ENCODE data around the gene NDUFA6. TPM values are rescaled to one million over a fixed set of nuclear protein-coding genes. Genes with fewer than 3 reads are reported as not detected.
"Not testable (repeated sequence)": the region's sequence is repeated elsewhere in the genome, so short reads cannot be mapped to it uniquely, and the experiment has no call there.

Gene NDUFA6
- polyA plus RNA-seq, 3 donors, result 42.9 to 167 (median 138) TPM

GRCh38 chr22:42127606-42128005 lies 37.0 kb upstream of the NDUFA6 start:
- TF ChIP-seq CTCF (IDR thresholded peaks at IDR 0.05), result no peak
- no peaks in the 10 kb centered on the region for H3K36me3 ChIP-seq (replicated peaks in 1 of 2; ENCODE audit: control insufficient read depth in 1 of 2, insufficient read depth in 2 of 2, low read length in 2 of 2)
- intact Hi-C loops (cut with micrococcal nuclease), result no loop called here
- over 99% methylated on average over 16 of the region's 16 CpGs for WGBS (ENCODE audit: insufficient coverage)
- no peaks in the 10 kb centered on the region for H3K79me2 ChIP-seq (ENCODE audit: insufficient read depth, low read length)
- no peak overlapping the region for H3K9ac ChIP-seq (ENCODE audit: insufficient read depth, low read length, poor library complexity, severe bottlenecking)
- H3K27ac ChIP-seq (ENCODE audit: low read depth in 1 of 2, low read length in 2 of 2), result no peak overlapping the region
- Mint-ChIP-seq H3K4me3 (no peak overlapping the region), H3K36me3 (peaks cover 0 to 3% of the 10 kb centered on the region in 2 donors), H3K27ac (no peak overlapping the region), H3K4me1 (peaks cover 2% of the 10 kb centered on the region), H3K27me3 (ENCODE audit: low read depth in 3 of 3) (peaks cover 6 to 8% (median 7%) of the 10 kb centered on the region in 3 donors), H3K9me3 (peaks cover 0 to 5% (median 1%) of the 10 kb centered on the region in 7 donors)
- no peak overlapping the region for H3K4me3 ChIP-seq (replicated peaks in 1 of 3; ENCODE audit: low read depth in 2 of 3, low read length in 3 of 3)
- H3K27me3 ChIP-seq (ENCODE audit: control insufficient read depth in 2 of 2, insufficient read depth in 2 of 2, low read length in 2 of 2), result peaks cover 0 to 3% of the 10 kb centered on the region in 2 donors
- no peak for DNase-seq
- H3K4me1 ChIP-seq (ENCODE audit: control insufficient read depth in 1 of 2, insufficient read depth in 2 of 2, low read length in 2 of 2), result no peaks in the 10 kb centered on the region
- H4K20me1 ChIP-seq (ENCODE audit: insufficient read depth, low read length), result no peaks in the 10 kb centered on the region
- H3K9me3 ChIP-seq (replicated peaks in 1 of 2; ENCODE audit: control insufficient read depth in 1 of 2, insufficient read depth in 1 of 2, low read length in 2 of 2), result peaks cover 0 to 3% of the 10 kb centered on the region in 2 donors
- H3K4me2 ChIP-seq (replicated peaks; ENCODE audit: extremely low read depth, low read length, poor library complexity, severe bottlenecking), result no peak overlapping the region
- no peak overlapping the region for H2AFZ ChIP-seq (ENCODE audit: insufficient read depth, low read depth, low read length, poor library complexity, severe bottlenecking)

GRCh38 chr22:42123529-42123928 lies 33.0 kb upstream of the NDUFA6 start:
- no CpG with 5 or more reads among the region's 4 CpGs for WGBS (ENCODE audit: insufficient coverage)
- H3K4me3 Mint-ChIP-seq; H2AFZ ChIP-seq (ENCODE audit: insufficient read depth, low read depth, low read length, poor library complexity, severe bottlenecking); intact Hi-C loops (cut with micrococcal nuclease); H3K27ac Mint-ChIP-seq; H3K4me3 ChIP-seq (replicated peaks in 1 of 3; ENCODE audit: low read depth in 2 of 3, low read length in 3 of 3); H3K9ac ChIP-seq (ENCODE audit: insufficient read depth, low read length, poor library complexity, severe bottlenecking); H3K79me2 ChIP-seq (ENCODE audit: insufficient read depth, low read length); H3K9me3 ChIP-seq (replicated peaks in 1 of 2; ENCODE audit: control insufficient read depth in 1 of 2, insufficient read depth in 1 of 2, low read length in 2 of 2); H3K36me3 Mint-ChIP-seq; H3K27me3 ChIP-seq (ENCODE audit: control insufficient read depth in 2 of 2, insufficient read depth in 2 of 2, low read length in 2 of 2); H3K27ac ChIP-seq (ENCODE audit: low read depth in 1 of 2, low read length in 2 of 2); H3K27me3 Mint-ChIP-seq (ENCODE audit: low read depth in 3 of 3); DNase-seq; H3K36me3 ChIP-seq (replicated peaks in 1 of 2; ENCODE audit: control insufficient read depth in 1 of 2, insufficient read depth in 2 of 2, low read length in 2 of 2); H3K4me2 ChIP-seq (replicated peaks; ENCODE audit: extremely low read depth, low read length, poor library complexity, severe bottlenecking); H4K20me1 ChIP-seq (ENCODE audit: insufficient read depth, low read length); H3K9me3 Mint-ChIP-seq: not testable (repeated sequence)
- H3K4me1 ChIP-seq (ENCODE audit: control insufficient read depth in 1 of 2, insufficient read depth in 2 of 2, low read length in 2 of 2), result peaks cover 12% of the 10 kb centered on the region in 2 donors
- H3K4me1 Mint-ChIP-seq, result peaks cover 15% of the 10 kb centered on the region

DNA sequence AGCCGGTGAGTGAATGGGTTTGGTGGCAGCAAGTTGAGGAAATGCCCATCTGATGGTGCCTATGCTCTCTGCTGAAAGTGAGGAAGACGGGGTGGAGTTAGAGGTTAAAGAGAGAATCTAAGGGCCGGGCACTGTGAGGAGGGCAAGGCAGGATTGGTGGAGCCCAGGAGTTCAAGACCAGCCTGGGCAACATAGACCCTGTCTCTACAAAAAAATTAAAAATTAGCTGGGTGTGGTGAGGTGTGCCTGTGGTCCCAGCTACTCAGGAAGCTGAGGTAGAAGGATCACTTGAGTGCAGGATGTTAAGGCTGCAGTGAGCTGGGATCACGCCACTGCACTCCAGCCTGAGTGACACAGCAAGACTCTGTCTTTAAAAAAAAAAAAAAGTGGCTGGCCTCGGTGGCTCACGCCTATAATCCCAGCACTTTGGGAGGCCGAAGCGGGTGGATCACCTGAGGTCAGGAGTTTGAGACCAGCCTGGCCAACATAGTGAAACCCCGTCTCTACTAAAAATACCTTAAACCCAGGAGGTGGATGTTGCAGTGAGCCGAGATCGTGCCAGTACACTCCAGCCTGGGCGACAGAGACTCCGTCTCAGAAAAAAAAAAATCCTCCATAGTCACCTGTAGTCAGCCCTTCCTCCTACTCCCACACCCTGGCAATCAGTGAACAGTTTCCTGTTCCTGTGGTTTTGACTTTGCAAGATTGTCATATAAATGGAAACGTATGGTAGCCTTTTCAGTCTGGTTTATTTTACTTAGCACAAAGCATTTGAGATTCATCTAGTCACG lies 29.9 kb upstream of the NDUFA6 start:
- intact Hi-C loops (cut with micrococcal nuclease); DNase-seq; H2AFZ ChIP-seq (ENCODE audit: insufficient read depth, low read depth, low read length, poor library complexity, severe bottlenecking); H3K27me3 ChIP-seq (ENCODE audit: control insufficient read depth in 2 of 2, insufficient read depth in 2 of 2, low read length in 2 of 2); H3K36me3 ChIP-seq (replicated peaks in 1 of 2; ENCODE audit: control insufficient read depth in 1 of 2, insufficient read depth in 2 of 2, low read length in 2 of 2); H3K27me3 Mint-ChIP-seq (ENCODE audit: low read depth in 3 of 3); H3K4me3 ChIP-seq (replicated peaks in 1 of 3; ENCODE audit: low read depth in 2 of 3, low read length in 3 of 3); H3K79me2 ChIP-seq (ENCODE audit: insufficient read depth, low read length); H3K36me3 Mint-ChIP-seq; H3K27ac ChIP-seq (ENCODE audit: low read depth in 1 of 2, low read length in 2 of 2); H4K20me1 ChIP-seq (ENCODE audit: insufficient read depth, low read length): not testable (repeated sequence)
- peaks cover 10 to 13% of the 10 kb centered on the region in 2 donors for H3K9me3 ChIP-seq (replicated peaks in 1 of 2; ENCODE audit: control insufficient read depth in 1 of 2, insufficient read depth in 1 of 2, low read length in 2 of 2)
- peak overlapping the region; percentile 5 for H3K4me2 ChIP-seq (replicated peaks; ENCODE audit: extremely low read depth, low read length, poor library complexity, severe bottlenecking)
- Mint-ChIP-seq H3K27ac (peak overlapping the region in 3 of 7 donors; percentile 27 to 51 (median 43)), H3K9me3 (peaks cover 5 to 16% (median 11%) of the 10 kb centered on the region in 7 donors), H3K4me1 (peaks cover 15% of the 10 kb centered on the region), H3K4me3 (peak overlapping the region in 1 of 2 donors; percentile 73)
- 13% methylated on average over 3 of the region's 15 CpGs for WGBS (ENCODE audit: insufficient coverage)
- peak overlapping the region; percentile 11 for H3K9ac ChIP-seq (ENCODE audit: insufficient read depth, low read length, poor library complexity, severe bottlenecking)
- H3K4me1 ChIP-seq (ENCODE audit: control insufficient read depth in 1 of 2, insufficient read depth in 2 of 2, low read length in 2 of 2), result peaks cover 12% of the 10 kb centered on the region in 2 donors
